Measurements from ENCODE around the gene GNS.
A peak's percentile ranks its signal among the peaks of the same experiment; 100 is the strongest.

Gene GNS

DNA sequence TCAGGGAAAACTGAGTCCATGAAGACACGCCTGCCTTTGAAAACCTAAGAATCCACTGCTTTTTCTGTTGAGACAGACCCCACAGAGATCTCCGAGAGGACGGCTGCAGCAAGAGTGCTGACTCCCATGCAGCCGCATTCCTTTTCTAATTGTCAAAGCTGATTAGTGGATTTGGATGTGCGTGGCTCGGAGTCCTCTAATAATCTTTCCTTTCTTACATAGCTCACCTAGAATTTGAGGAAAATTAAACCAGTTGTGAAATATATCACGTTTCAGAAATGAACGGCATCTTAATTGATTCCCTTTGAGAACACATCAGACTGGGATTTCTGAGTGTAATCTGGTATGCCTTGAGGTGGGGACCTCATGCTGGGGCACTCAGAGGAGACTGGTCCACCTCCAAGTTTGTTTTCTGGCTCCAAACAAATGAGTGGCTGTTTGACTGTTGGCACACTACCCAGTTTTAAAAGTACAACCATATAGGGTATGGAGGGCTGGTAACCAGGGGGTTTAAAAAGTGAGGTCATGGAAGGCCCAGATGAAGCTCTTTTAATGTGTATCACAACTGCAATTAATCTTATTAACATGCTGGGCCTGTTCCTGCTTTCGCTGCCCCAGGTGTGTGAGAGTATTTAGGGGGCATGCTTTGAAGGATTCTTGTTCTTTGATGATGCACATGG, 85.6 kb downstream of the GNS start:
- no peak for DNase-seq
- ATAC-seq, result no peak

- DNase-seq (peak; percentile 54), ATAC-seq (no peak)
These were observed 86.2 kb downstream of the GNS start for GRCh38 chr12:64672925-64673409.

DNA sequence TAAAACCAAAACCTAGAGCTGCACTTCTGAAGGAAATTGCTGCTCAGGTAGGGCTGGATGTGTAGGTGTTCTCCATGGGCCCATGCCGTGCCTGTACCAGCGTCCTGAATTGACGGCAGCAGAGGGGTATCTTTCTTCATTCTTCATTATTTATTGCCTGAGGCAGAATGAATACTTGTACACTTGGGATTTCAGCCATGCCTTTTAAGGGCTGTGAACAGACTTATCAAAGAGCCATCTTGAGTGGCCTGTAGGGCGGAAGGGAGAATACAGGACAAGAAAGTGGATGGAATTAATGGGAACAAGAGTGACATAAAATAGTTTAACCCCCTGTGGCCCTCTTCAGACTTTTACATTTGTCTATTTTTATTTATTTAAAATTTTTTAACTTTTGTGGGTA, 87.5 kb downstream of the GNS start:
- ATAC-seq, result no peak
- no peak for DNase-seq

- DNase-seq (no peak), ATAC-seq (peak; percentile 64)
These were observed 88.1 kb downstream of the GNS start for GRCh38 chr12:64670919-64671639.

GRCh38 chr12:64670019-64670418, 89.2 kb downstream of the GNS start:
- ATAC-seq, result no peak
- DNase-seq, result no peak

- ATAC-seq (peak; percentile 77), DNase-seq (peak; percentile 42)
These were observed 89.8 kb downstream of the GNS start for GRCh38 chr12:64669270-64669842.

GRCh38 chr12:64667793-64668192, 91.4 kb downstream of the GNS start:
- no peak for ATAC-seq
- DNase-seq, result no peak

GRCh38 chr12:64666054-64666914, 92.9 kb downstream of the GNS start:
- DNase-seq, result no peak
- no peak for ATAC-seq

DNA sequence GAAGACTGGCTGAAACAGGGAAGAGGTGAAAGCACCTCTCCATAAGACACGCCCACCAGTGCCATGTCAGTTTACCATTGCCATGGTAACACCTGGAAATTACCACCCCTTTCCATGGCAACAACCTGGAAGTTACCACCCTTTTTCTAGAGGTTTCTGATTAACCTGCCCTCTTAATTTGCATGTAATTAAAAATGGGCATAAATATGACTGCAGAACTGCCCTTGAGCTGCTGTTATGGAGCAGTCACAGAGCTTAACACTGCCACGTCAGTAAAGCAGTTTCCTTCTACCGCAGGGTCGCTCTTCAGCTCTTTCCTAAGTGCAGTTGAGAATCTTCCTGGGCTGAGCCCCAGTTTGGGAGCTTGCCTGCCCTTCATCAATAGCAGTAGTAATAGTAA, 93.7 kb downstream of the GNS start:
- DNase-seq (no peak), ATAC-seq (peak; percentile 19)
